A549 (cell line): ENCODE data around the gene MATN4. TPM values are rescaled to one million over a fixed set of nuclear protein-coding genes. Genes with fewer than 3 reads are reported as not detected.

Source experiments
- ATAC-seq, 2 experiments: fragments of 200-7000 bp in 1 of 2; fragments of >200 bp in 1 of 2; cut with Nextera tagmentation in 1 of 2; cut with Tn5 transposase in 1 of 2; 3 replicates each; pipeline versions ENCODE4 v1.8.0 to v1.9.1; 2018 to 2020; ENCODE audit warnings: mild to moderate bottlenecking in 1 of 2, moderate library complexity in 1 of 2
- CTCF ChIA-PET: fragments of 300-600 bp; sonication (Branson Sonifier 250); formaldehyde crosslinking; extraction: SDS; loops from one replicate; lab custom pipeline; 2021; ENCODE audit warnings: antibody characterized with exemption, inconsistent platforms; lab: Yijun Ruan, JAX
- POLR2A ChIA-PET: fragments of 350-600 bp; formaldehyde crosslinking; extraction: SDS; loops from one replicate; lab custom pipeline; 2021; ENCODE audit warnings: antibody characterized with exemption, inconsistent platforms; lab: Yijun Ruan, JAX
- DNase-seq, 2 experiments: peaks; one replicate each; pipeline versions ENCODE4 v3.0.0 to v3.0.0-alpha.2; 2011 to 2016; ENCODE audit warnings: low read depth in 1 of 2, low spot score in 1 of 2
- FAIRE-seq: peaks from 2 replicates; lab custom pipeline; 2011; peaks lifted over from hg19 to GRCh38; lab: Jason Lieb, UNC
- H3K27ac ChIP-seq, 2 experiments: fragments of >200 bp; sonication (Bioruptor Twin); formaldehyde crosslinking; 3 replicates each; pipeline ENCODE4 v1.5.1; 2016 to 2017
- H3K4me1 ChIP-seq: fragments of >200 bp; sonication (Bioruptor Twin); formaldehyde crosslinking; 3 replicates; pipeline ENCODE4 v1.6.1; 2016
- H3K4me2 ChIP-seq: fragments of >200 bp; sonication (Bioruptor Twin); formaldehyde crosslinking; 3 replicates; pipeline ENCODE4 v1.6.1; 2016
- H3K4me3 ChIP-seq: fragments of >200 bp; sonication (Bioruptor Twin); formaldehyde crosslinking; 3 replicates; pipeline ENCODE4 v1.5.1; 2016
- H3K9me3 ChIP-seq: fragments of >200 bp; sonication (Bioruptor Twin); formaldehyde crosslinking; 3 replicates; pipeline ENCODE4 v1.6.1; 2016
- BCL3 ChIP-seq: fragments of >200 bp; sonication (Bioruptor Twin); formaldehyde crosslinking; IDR thresholded peaks from 3 replicates; pipeline ENCODE4 v1.6.1; 2016
- CHD2 ChIP-seq: fragments of 150-350 bp; IDR thresholded peaks from 2 replicates; pipeline ENCODE4 v1.6.1; 2014; ENCODE audit warnings: low read length; ENCODE audit not compliant: partially characterized antibody
- EHMT2 ChIP-seq: fragments of 200-600 bp; sonication (generic); IDR thresholded peaks from 2 replicates; pipeline ENCODE4 v1.6.1; 2016; ENCODE audit warnings: antibody characterized with exemption, low read depth, mild to moderate bottlenecking, moderate library complexity
- ELK1 ChIP-seq: fragments of 150-350 bp; IDR thresholded peaks from 2 replicates; pipeline ENCODE4 v1.6.1; 2014; ENCODE audit warnings: low read depth, mild to moderate bottlenecking, low read length
- ESRRA ChIP-seq: fragments of 150-350 bp; IDR thresholded peaks from 2 replicates; pipeline ENCODE4 v1.6.1; 2014; ENCODE audit warnings: mild to moderate bottlenecking, low read length, borderline replicate concordance
- FOXS1 ChIP-seq: fragments of 250-450 bp; sonication (Bioruptor Pico); IDR thresholded peaks from 2 replicates; pipeline ENCODE4 v1.5.0; 2020; ENCODE audit warnings: mild to moderate bottlenecking, moderate library complexity
- GATA3 ChIP-seq: IDR thresholded peaks from 2 replicates; pipeline ENCODE4 v1.6.1; 2012; ENCODE audit warnings: borderline replicate concordance
- HES2 ChIP-seq: fragments of >200 bp; sonication (Bioruptor Twin); formaldehyde crosslinking; IDR thresholded peaks from 2 replicates; pipeline ENCODE4 v1.6.1; 2016
- HEYL ChIP-seq: fragments of 250-450 bp; sonication (Bioruptor Pico); IDR thresholded peaks from 2 replicates; pipeline ENCODE4 v1.8.0; 2021; ENCODE audit warnings: mild to moderate bottlenecking, moderate library complexity
- HMGXB4 ChIP-seq: fragments of 250-450 bp; sonication (Bioruptor Pico); IDR thresholded peaks from 2 replicates; pipeline ENCODE4 v1.5.0; 2021; ENCODE audit warnings: mild to moderate bottlenecking, moderate library complexity, borderline replicate concordance
- JUN ChIP-seq, 2 experiments: fragments of >200 bp; sonication (Bioruptor Twin); formaldehyde crosslinking; IDR thresholded peaks; 2 replicates in 1 of 2; 3 replicates in 1 of 2; pipeline ENCODE4 v1.6.1; 2016 to 2017
- JUNB ChIP-seq: fragments of >200 bp; sonication (Bioruptor Twin); formaldehyde crosslinking; IDR thresholded peaks from 2 replicates; pipeline ENCODE4 v1.6.1; 2016
- KDM5A ChIP-seq: fragments of 200-600 bp; sonication (generic); IDR thresholded peaks from 2 replicates; pipeline ENCODE4 v1.6.1; 2016; ENCODE audit warnings: antibody characterized with exemption, mild to moderate bottlenecking
- MAFK ChIP-seq: fragments of 450-650 bp; IDR thresholded peaks from 2 replicates; pipeline ENCODE4 v1.6.1; 2014; ENCODE audit not compliant: partially characterized antibody
- MYC ChIP-seq: IDR thresholded peaks from 2 replicates; pipeline ENCODE4 v1.6.1; 2012; ENCODE audit warnings: mild to moderate bottlenecking, inconsistent platforms, low read length, improper control_type of control experiment, borderline replicate concordance
- NR3C1 ChIP-seq: fragments of >200 bp; sonication (Bioruptor Twin); formaldehyde crosslinking; IDR thresholded peaks from 3 replicates; pipeline ENCODE4 v1.6.1; 2017
- RARB ChIP-seq: fragments of 250-450 bp; sonication (Bioruptor Pico); IDR thresholded peaks from 2 replicates; pipeline ENCODE4 v1.8.0; 2021; ENCODE audit warnings: mild to moderate bottlenecking, moderate library complexity
- RCOR1 ChIP-seq: fragments of 150-350 bp; IDR thresholded peaks from 2 replicates; pipeline ENCODE4 v1.6.1; 2014; ENCODE audit warnings: antibody characterized with exemption, low read length, low read depth
- REST ChIP-seq: fragments of 200-600 bp; sonication (generic); IDR thresholded peaks from 2 replicates; pipeline ENCODE4 v1.6.1; 2016; ENCODE audit warnings: antibody characterized with exemption, mild to moderate bottlenecking, moderate library complexity
- RNF2 ChIP-seq: fragments of 200-600 bp; sonication (generic); IDR thresholded peaks from 2 replicates; pipeline ENCODE4 v1.6.1; 2016; ENCODE audit warnings: low read depth, mild to moderate bottlenecking, antibody characterized with exemption, moderate library complexity, borderline replicate concordance
- TP53 ChIP-seq: fragments of 250-450 bp; sonication (Bioruptor Pico); IDR thresholded peaks from 2 replicates; pipeline ENCODE4 v1.5.0; 2021; ENCODE audit warnings: mild to moderate bottlenecking, moderate library complexity
- USF2 ChIP-seq: fragments of 450-650 bp; IDR thresholded peaks from 2 replicates; pipeline ENCODE4 v1.6.1; 2014; ENCODE audit warnings: antibody characterized with exemption
- WGBS: methylation state at CpG from one replicate; pipeline ENCODE4 v1.1.6; 2017; ENCODE audit errors: missing lambda C conversion rate; 5-methylcytosine and 5-hydroxymethylcytosine counted together
- polyA plus RNA-seq, 4 experiments: library from polyadenylated mRNA; depleted of rRNA in 3 of 4; stranded (reverse); fragments of >200 nt; fragmentation: RNase III in 1 of 4; extraction: RNeasy Plus Mini Kit Qiagen cat#74134 plus additional on column Dnase treatment in 1 of 4; gene quantifications; 2 replicates in 3 of 4; 3 replicates in 1 of 4; pipeline ENCODE4 v1.2.3, GENCODE V29; 2011 to 2017

The MATN4 gene
- polyA plus RNA-seq, 2 of the 4 experiments (the other 2 are of a cell fraction): 0.04 to 0.05 TPM

GRCh38 chr20:45344168-45344860, 36.2 kb upstream of the MATN4 start (continued):
- 0 out of 2 replicates have a peak, but pooled peaks have one; percentile 10 for TF ChIP-seq GATA3
- no peak for TF ChIP-seq HES2
- no peak for TF ChIP-seq ESRRA

GRCh38 chr20:45343532-45344167, 35.6 kb upstream of the MATN4 start:
- POLR2A ChIA-PET: interaction anchor here (0.5 to 1.4 kb wide), 5 partner anchors 8 to 429 kb away, joined by 3 to 11 read pairs (median 6); partner anchors contain the start of genes PIGT and SYS1
- peak overlapping the region; percentile 14; the same call in 2 of the 3 replicates for H3K4me3 ChIP-seq
- peaks cover 91% of the 10 kb centered on the region for H3K4me1 ChIP-seq
- TF ChIP-seq ESRRA (no peak), HEYL (CRISPR knock-in tag) (no peak), GATA3 (no peak), BCL3 (no peak), CHD2 (no peak), RARB (CRISPR knock-in tag) (no peak), JUN (IDR thresholded peaks at IDR 0.05) (no peak)
- CTCF ChIA-PET: interaction anchor here (1.1 to 8.9 kb wide), 9 partner anchors 8 to 427 kb away, joined by 3 to 82 read pairs (median 6); partner anchors contain the start of gene SYS1
- peak in 1 of 2 experiments; percentile 36 for DNase-seq
- WGBS: 24% methylated on average over 6 of the region's 6 CpGs
- H3K27ac ChIP-seq: peak overlapping the region; percentile 82 to 96
- H3K4me2 ChIP-seq: peak overlapping the region; percentile 98
- no peaks in the 10 kb centered on the region for H3K9me3 ChIP-seq
- no peak for FAIRE-seq
- ATAC-seq: peak in 1 of 2 experiments; percentile 30; a peak in 3 of 6 replicates

GRCh38 chr20:45342855-45343531, 34.9 kb upstream of the MATN4 start:
- H3K4me1 ChIP-seq: peaks cover 95% of the 10 kb centered on the region
- H3K4me3 ChIP-seq: peak overlapping the region; percentile 14; the same call in 2 of the 3 replicates
- CTCF ChIA-PET: interaction anchor here (1.6 to 8.9 kb wide), 6 partner anchors 18 to 428 kb away, joined by 4 to 82 read pairs (median 8); partner anchors contain the start of gene SYS1
- POLR2A ChIA-PET: no interaction called here
- peak overlapping the region; percentile 98 for H3K4me2 ChIP-seq
- no peaks in the 10 kb centered on the region for H3K9me3 ChIP-seq
- H3K27ac ChIP-seq: peak overlapping the region; percentile 82 to 96
- FAIRE-seq: no peak
- no peak for ATAC-seq
- DNase-seq: no peak
- 33% methylated on average over 6 of the region's 6 CpGs for WGBS
- TF ChIP-seq MAFK (no peak), TP53 (CRISPR knock-in tag) (no peak), KDM5A (no peak), HMGXB4 (no peak), JUNB (no peak), RARB (CRISPR knock-in tag) (no peak), ELK1 (no peak), EHMT2 (no peak), RCOR1 (no peak), REST (no peak), MYC (no peak), FOXS1 (no peak), USF2 (no peak), CHD2 (no peak), HEYL (CRISPR knock-in tag) (no peak), NR3C1 (no peak), RNF2 (no peak)
